ENCODE data around the gene GOLGA3.

The GOLGA3 gene

GRCh38 chr12:132853285-132854092 lies 24.8 kb upstream of the GOLGA3 start:
- H3K4me3 ChIP-seq (ENCODE audit: low read length): no peak overlapping the region
- H3K36me3 ChIP-seq (replicated peaks; ENCODE audit: low read depth, low read length): no peaks in the 10 kb centered on the region
- H3K9ac ChIP-seq (ENCODE audit: low read length): no peak overlapping the region
- H2AFZ ChIP-seq (ENCODE audit: low read depth, low read length): no peak overlapping the region
- TF ChIP-seq EZH2phosphoT487 (IDR thresholded peaks at IDR 0.05; ENCODE audit: low read depth): no peak
- no peak for TF ChIP-seq CTCF (IDR thresholded peaks at IDR 0.05; ENCODE audit: low read depth, low read length)
- H3K27ac ChIP-seq (ENCODE audit: low read length): no peak overlapping the region
- H3K79me2 ChIP-seq (ENCODE audit: low read length): no peaks in the 10 kb centered on the region
- H3K27me3 ChIP-seq (ENCODE audit: low read depth, low read length): no peaks in the 10 kb centered on the region
- no peak overlapping the region for H3K4me2 ChIP-seq (ENCODE audit: low read length)
- H3K9me3 ChIP-seq (ENCODE audit: insufficient read depth, low read length): no peaks in the 10 kb centered on the region
- H4K20me1 ChIP-seq (ENCODE audit: insufficient read depth, low read length): no peaks in the 10 kb centered on the region
- H3K4me1 ChIP-seq (ENCODE audit: low read length): no peaks in the 10 kb centered on the region

DNA sequence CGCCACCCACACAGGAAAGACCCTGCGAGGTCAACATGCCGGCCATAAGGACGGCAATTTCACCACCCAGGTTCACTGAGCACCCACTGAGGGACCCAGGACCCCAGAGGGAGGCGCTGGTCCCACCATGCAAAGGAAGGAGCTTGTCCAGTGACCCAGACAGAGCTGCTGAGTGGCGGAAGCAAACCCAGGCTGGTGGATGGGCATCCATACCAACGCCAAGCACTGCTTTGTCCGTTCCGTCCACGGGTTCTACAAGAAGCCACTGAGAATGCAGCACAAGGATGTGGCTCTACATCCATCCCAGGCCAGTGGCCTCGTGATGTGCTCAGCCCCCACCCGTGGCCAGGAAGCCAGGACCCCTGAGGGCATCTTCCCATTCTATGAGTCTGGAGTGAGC lies 23.8 kb upstream of the GOLGA3 start:
- H3K9me3 ChIP-seq (ENCODE audit: insufficient read depth, low read length): no peaks in the 10 kb centered on the region
- H3K27ac ChIP-seq (ENCODE audit: low read length): no peak overlapping the region
- H4K20me1 ChIP-seq (ENCODE audit: insufficient read depth, low read length): no peaks in the 10 kb centered on the region
- no peaks in the 10 kb centered on the region for H3K79me2 ChIP-seq (ENCODE audit: low read length)
- no peak overlapping the region for H3K4me3 ChIP-seq (ENCODE audit: low read length)
- H3K27me3 ChIP-seq (ENCODE audit: low read depth, low read length): no peaks in the 10 kb centered on the region
- H2AFZ ChIP-seq (ENCODE audit: low read depth, low read length): no peak overlapping the region
- no peaks in the 10 kb centered on the region for H3K4me1 ChIP-seq (ENCODE audit: low read length)
- TF ChIP-seq CTCF (IDR thresholded peaks at IDR 0.05; ENCODE audit: low read depth, low read length): no peak
- TF ChIP-seq EZH2phosphoT487 (IDR thresholded peaks at IDR 0.05; ENCODE audit: low read depth): no peak
- H3K9ac ChIP-seq (ENCODE audit: low read length): no peak overlapping the region
- H3K4me2 ChIP-seq (ENCODE audit: low read length): no peak overlapping the region
- H3K36me3 ChIP-seq (replicated peaks; ENCODE audit: low read depth, low read length): no peaks in the 10 kb centered on the region

GRCh38 chr12:132851465-132851864 lies 22.8 kb upstream of the GOLGA3 start:
- TF ChIP-seq EZH2phosphoT487 (IDR thresholded peaks at IDR 0.05; ENCODE audit: low read depth): no peak
- no peak for TF ChIP-seq CTCF (IDR thresholded peaks at IDR 0.05; ENCODE audit: low read depth, low read length)
- no peaks in the 10 kb centered on the region for H3K36me3 ChIP-seq (replicated peaks; ENCODE audit: low read depth, low read length)

DNA sequence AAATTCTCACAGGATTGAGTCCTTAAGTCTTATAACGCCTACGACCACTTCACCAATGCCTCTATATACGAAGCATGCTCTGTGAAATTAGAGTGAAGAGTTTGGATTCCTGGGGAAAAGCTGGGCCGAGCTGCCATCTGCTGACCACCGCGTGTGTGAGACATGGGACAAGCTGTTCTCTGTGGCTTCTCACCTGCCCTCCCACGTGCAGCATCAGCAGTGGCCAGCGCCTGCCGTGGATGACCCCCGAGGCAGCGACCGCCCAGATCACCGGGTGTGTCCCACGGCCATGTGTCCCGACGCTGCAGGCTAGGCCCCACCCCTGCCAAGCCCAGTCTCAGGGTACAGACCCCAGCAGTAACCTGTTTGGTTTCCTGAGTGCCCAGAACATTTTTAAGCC lies 21.6 kb upstream of the GOLGA3 start:
- H3K36me3 ChIP-seq (replicated peaks; ENCODE audit: low read depth, low read length): no peaks in the 10 kb centered on the region
- no peaks in the 10 kb centered on the region for H4K20me1 ChIP-seq (ENCODE audit: insufficient read depth, low read length)
- H3K9ac ChIP-seq (ENCODE audit: low read length): no peak overlapping the region
- H3K79me2 ChIP-seq (ENCODE audit: low read length): no peaks in the 10 kb centered on the region
- no peaks in the 10 kb centered on the region for H3K27me3 ChIP-seq (ENCODE audit: low read depth, low read length)
- no peak overlapping the region for H2AFZ ChIP-seq (ENCODE audit: low read depth, low read length)
- no peak for TF ChIP-seq EZH2phosphoT487 (IDR thresholded peaks at IDR 0.05; ENCODE audit: low read depth)
- TF ChIP-seq CTCF (IDR thresholded peaks at IDR 0.05; ENCODE audit: low read depth, low read length): no peak
- H3K4me1 ChIP-seq (ENCODE audit: low read length): no peaks in the 10 kb centered on the region
- H3K9me3 ChIP-seq (ENCODE audit: insufficient read depth, low read length): no peaks in the 10 kb centered on the region
- no peak overlapping the region for H3K4me3 ChIP-seq (ENCODE audit: low read length)
- H3K27ac ChIP-seq (ENCODE audit: low read length): no peak overlapping the region
- no peak overlapping the region for H3K4me2 ChIP-seq (ENCODE audit: low read length)

More at GRCh38 chr12:132851465-132851864, 22.8 kb upstream of the GOLGA3 start:
- Histone ChIP-seq H3K27me3 (ENCODE audit: low read depth, low read length) (no peaks in the 10 kb centered on the region), H3K79me2 (ENCODE audit: low read length) (no peaks in the 10 kb centered on the region), H3K4me3 (ENCODE audit: low read length) (no peak overlapping the region), H3K4me2 (ENCODE audit: low read length) (no peak overlapping the region), H3K27ac (ENCODE audit: low read length) (no peak overlapping the region), H3K4me1 (ENCODE audit: low read length) (no peaks in the 10 kb centered on the region), H4K20me1 (ENCODE audit: insufficient read depth, low read length) (no peaks in the 10 kb centered on the region), H3K9ac (ENCODE audit: low read length) (no peak overlapping the region), H3K9me3 (ENCODE audit: insufficient read depth, low read length) (no peaks in the 10 kb centered on the region), H2AFZ (ENCODE audit: low read depth, low read length) (no peak overlapping the region)

All from OCI-LY3 (cell line).